ENCODE results near the gene AKAP12. TPM values are rescaled to one million over a fixed set of nuclear protein-coding genes. Genes with fewer than 3 reads are reported as not detected.
A peak's percentile ranks its signal among the peaks of the same experiment; 100 is the strongest.

The AKAP12 gene
- total RNA-seq, 1 donor from 2014 or later, result 10.6 TPM

DNA sequence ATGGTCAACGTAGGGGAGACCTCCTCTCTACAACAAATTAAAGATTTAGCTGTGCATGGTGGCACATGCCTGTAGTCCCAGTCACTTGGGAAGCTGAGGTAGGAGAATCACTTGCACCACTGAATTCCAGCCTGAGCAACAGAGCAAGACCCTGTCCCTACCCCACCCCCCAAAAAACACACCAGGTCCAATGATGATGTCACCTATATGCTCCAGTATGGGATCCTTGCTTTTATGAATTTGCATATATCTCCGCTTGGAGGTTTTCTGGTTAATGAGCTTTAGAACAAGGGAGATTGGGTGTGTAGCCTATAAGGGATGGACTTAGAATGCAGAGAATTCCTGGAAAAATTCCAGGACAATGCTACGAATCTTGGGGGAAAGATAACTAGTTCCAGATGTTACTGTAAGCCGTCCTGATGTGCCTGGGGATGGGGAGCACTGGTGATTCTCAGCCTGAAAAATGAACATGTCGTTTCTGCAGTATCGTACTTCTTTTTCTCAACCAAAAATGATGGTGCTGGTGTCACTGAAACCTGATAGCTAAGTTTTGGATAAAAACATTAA lies 90.4 kb downstream of the AKAP12 start:
- H3K4me3 Mint-ChIP-seq (ENCODE audit: low read depth), result no peak overlapping the region
- H3K9me3 Mint-ChIP-seq (ENCODE audit: low read depth), result no peaks in the 10 kb centered on the region
- peaks cover 28% of the 10 kb centered on the region for H3K27me3 Mint-ChIP-seq
- H3K27ac Mint-ChIP-seq, result no peak overlapping the region
- no peak for TF ChIP-seq CTCF (IDR thresholded peaks at IDR 0.05; ENCODE audit: unreplicated experiment)
- peaks cover 6% of the 10 kb centered on the region for H3K4me1 Mint-ChIP-seq (ENCODE audit: low read depth)
- DNase-seq (ENCODE audit: low spot score, unreplicated experiment), result no peak
- no peaks in the 10 kb centered on the region for H3K36me3 Mint-ChIP-seq (ENCODE audit: insufficient read depth)

- H3K27me3 Mint-ChIP-seq, result peaks cover 4% of the 10 kb centered on the region
- no peak overlapping the region for H3K27ac Mint-ChIP-seq
- no peaks in the 10 kb centered on the region for H3K9me3 Mint-ChIP-seq (ENCODE audit: low read depth)
- peaks cover 1% of the 10 kb centered on the region for H3K4me1 Mint-ChIP-seq (ENCODE audit: low read depth)
- no peaks in the 10 kb centered on the region for H3K36me3 Mint-ChIP-seq (ENCODE audit: insufficient read depth)
- no peak for TF ChIP-seq CTCF (IDR thresholded peaks at IDR 0.05; ENCODE audit: unreplicated experiment)
- no peak for DNase-seq (ENCODE audit: low spot score, unreplicated experiment)
- H3K4me3 Mint-ChIP-seq (ENCODE audit: low read depth), result no peak overlapping the region
Measured at GRCh38 chr6:151335930-151336329, 96.2 kb downstream of the AKAP12 start.

GRCh38 chr6:151338651-151339200 lies 99.0 kb downstream of the AKAP12 start:
- Mint-ChIP-seq H3K27ac (no peak overlapping the region), H3K36me3 (ENCODE audit: insufficient read depth) (no peaks in the 10 kb centered on the region), H3K27me3 (no peaks in the 10 kb centered on the region), H3K4me1 (ENCODE audit: low read depth) (peaks cover 1% of the 10 kb centered on the region), H3K9me3 (ENCODE audit: low read depth) (no peaks in the 10 kb centered on the region), H3K4me3 (ENCODE audit: low read depth) (no peak overlapping the region)
- no peak for TF ChIP-seq CTCF (IDR thresholded peaks at IDR 0.05; ENCODE audit: unreplicated experiment)
- no peak for DNase-seq (ENCODE audit: low spot score, unreplicated experiment)

- Mint-ChIP-seq H3K4me1 (ENCODE audit: low read depth) (peaks cover 1% of the 10 kb centered on the region), H3K27me3 (no peaks in the 10 kb centered on the region), H3K36me3 (ENCODE audit: insufficient read depth) (no peaks in the 10 kb centered on the region), H3K9me3 (ENCODE audit: low read depth) (no peaks in the 10 kb centered on the region), H3K27ac (no peak overlapping the region), H3K4me3 (ENCODE audit: low read depth) (no peak overlapping the region)
- TF ChIP-seq CTCF (IDR thresholded peaks at IDR 0.05; ENCODE audit: unreplicated experiment), result no peak
- DNase-seq (ENCODE audit: low spot score, unreplicated experiment), result no peak
Measured at GRCh38 chr6:151339369-151339768, 99.6 kb downstream of the AKAP12 start.

GRCh38 chr6:151340219-151340978 lies 100.6 kb downstream of the AKAP12 start:
- Mint-ChIP-seq H3K4me1 (ENCODE audit: low read depth) (peaks cover 1% of the 10 kb centered on the region), H3K27ac (peak overlapping the region; percentile 73), H3K4me3 (ENCODE audit: low read depth) (no peak overlapping the region), H3K36me3 (ENCODE audit: insufficient read depth) (no peaks in the 10 kb centered on the region), H3K9me3 (ENCODE audit: low read depth) (no peaks in the 10 kb centered on the region), H3K27me3 (no peaks in the 10 kb centered on the region)
- no peak for TF ChIP-seq CTCF (IDR thresholded peaks at IDR 0.05; ENCODE audit: unreplicated experiment)
- DNase-seq (ENCODE audit: low spot score, unreplicated experiment), result no peak
